Measurements from ENCODE around the gene CFAP100. TPM values are rescaled to one million over a fixed set of nuclear protein-coding genes. Genes with fewer than 3 reads are reported as not detected.
A peak's percentile ranks its signal among the peaks of the same experiment; 100 is the strongest.

CFAP100 gene
- total RNA-seq, 1 donor from 2014 or later = 4.3 TPM

DNA sequence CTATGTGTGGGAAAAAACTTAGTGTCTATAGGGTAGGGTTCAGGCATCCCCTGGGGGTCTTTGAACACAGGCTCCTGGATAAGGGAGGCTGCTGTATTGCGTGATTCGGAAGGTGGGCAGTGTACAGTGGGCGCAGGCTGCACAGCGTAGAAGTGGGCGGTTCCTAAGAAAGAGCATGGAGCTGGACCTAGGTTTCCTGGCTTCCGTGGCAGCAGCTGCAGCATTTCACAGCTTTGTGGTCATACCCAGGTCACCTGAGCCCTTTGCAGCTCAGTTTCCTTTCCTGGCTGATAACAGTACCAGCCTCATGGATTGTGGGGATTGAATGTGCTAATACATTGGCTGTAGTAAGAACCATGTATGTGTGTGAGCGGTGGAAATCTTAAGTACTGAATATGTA, 22.2 kb downstream of the CFAP100 start:
- DNase-seq (ENCODE audit: extremely low spot score, unreplicated experiment) = peak; percentile 27
- Mint-ChIP-seq H3K9me3 (no peaks in the 10 kb centered on the region), H3K27ac (no peak overlapping the region), H3K4me1 (ENCODE audit: unreplicated experiment) (peaks cover 9% of the 10 kb centered on the region), H3K36me3 (no peaks in the 10 kb centered on the region), H3K27me3 (peaks cover 2% of the 10 kb centered on the region), H3K4me3 (no peak overlapping the region)
- TF ChIP-seq CTCF (conservative IDR thresholded peaks at IDR 0.05) = no peak

- no peak overlapping the region for H3K4me3 Mint-ChIP-seq
- no peaks in the 10 kb centered on the region for H3K27me3 Mint-ChIP-seq
- H3K4me1 Mint-ChIP-seq (ENCODE audit: unreplicated experiment) = peaks cover 9% of the 10 kb centered on the region
- no peak overlapping the region for H3K27ac Mint-ChIP-seq
- H3K36me3 Mint-ChIP-seq = no peaks in the 10 kb centered on the region
- no peaks in the 10 kb centered on the region for H3K9me3 Mint-ChIP-seq
- TF ChIP-seq CTCF (conservative IDR thresholded peaks at IDR 0.05) = no peak
- peak; percentile 52 for DNase-seq (ENCODE audit: extremely low spot score, unreplicated experiment)
Observed at GRCh38 chr3:126417515-126417914, 22.8 kb downstream of the CFAP100 start.

DNA sequence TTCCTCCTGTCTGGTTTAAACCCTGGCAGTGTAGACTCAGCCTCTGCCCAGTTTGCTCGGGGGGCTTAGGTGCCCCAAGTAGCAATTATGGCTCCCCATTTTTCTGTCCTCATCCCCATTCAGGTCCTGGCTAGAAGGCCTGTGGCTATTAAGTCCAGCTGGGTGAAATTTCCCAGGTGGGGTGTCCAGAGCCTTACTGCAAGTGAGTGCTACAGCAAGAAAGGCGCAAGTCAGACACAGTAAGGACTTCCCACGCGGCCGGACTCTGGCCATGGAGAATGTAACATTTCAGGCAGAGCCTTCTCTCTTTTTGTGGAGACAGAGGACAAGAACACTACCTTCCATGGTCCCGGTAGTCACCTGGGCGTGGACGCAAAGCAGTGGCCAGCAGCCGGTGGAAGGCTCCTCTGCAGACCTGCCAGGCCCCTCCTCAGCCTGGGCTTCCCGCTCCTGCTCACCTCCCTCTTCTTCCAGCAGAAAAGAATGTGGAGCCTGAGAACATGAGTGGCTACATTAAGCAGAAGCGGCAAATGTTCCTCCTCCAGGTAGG, 23.3 kb downstream of the CFAP100 start:
- DNase-seq (ENCODE audit: extremely low spot score, unreplicated experiment) = peak; percentile 64
- no peak for TF ChIP-seq CTCF (conservative IDR thresholded peaks at IDR 0.05)
- H3K9me3 Mint-ChIP-seq = no peaks in the 10 kb centered on the region
- H3K4me1 Mint-ChIP-seq (ENCODE audit: unreplicated experiment) = peaks cover 9% of the 10 kb centered on the region
- H3K27ac Mint-ChIP-seq = no peak overlapping the region
- H3K4me3 Mint-ChIP-seq = no peak overlapping the region
- H3K27me3 Mint-ChIP-seq = no peaks in the 10 kb centered on the region
- no peaks in the 10 kb centered on the region for H3K36me3 Mint-ChIP-seq

DNA sequence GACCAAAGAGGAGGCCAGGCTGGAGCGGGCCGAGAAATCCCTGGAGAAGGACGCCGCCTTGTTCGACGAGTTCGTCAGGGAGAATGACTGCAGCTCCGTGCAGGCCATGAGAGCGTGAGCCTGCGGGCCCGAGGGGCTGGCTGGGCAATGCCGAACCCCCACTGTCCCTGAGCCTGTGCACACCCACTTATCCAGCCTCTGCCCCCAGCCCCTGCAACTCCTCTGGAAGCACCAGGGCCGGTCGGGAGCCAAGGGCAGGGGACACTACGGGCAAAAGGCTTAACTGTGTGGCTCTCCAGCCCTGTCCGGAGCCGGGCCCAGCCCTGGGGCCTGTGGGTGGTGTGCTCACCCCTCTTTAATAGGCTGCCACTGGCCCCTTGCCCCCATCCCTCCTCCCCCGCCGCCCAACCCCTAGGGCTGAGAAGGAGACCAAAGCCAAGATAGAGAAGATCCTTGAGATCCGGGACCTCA, 24.0 kb downstream of the CFAP100 start:
- DNase-seq (ENCODE audit: extremely low spot score, unreplicated experiment) = no peak
- Mint-ChIP-seq H3K27ac (no peak overlapping the region), H3K36me3 (no peaks in the 10 kb centered on the region), H3K4me3 (no peak overlapping the region), H3K27me3 (no peaks in the 10 kb centered on the region), H3K4me1 (ENCODE audit: unreplicated experiment) (peaks cover 9% of the 10 kb centered on the region), H3K9me3 (no peaks in the 10 kb centered on the region)
- no peak for TF ChIP-seq CTCF (conservative IDR thresholded peaks at IDR 0.05)

- no peak overlapping the region for H3K4me3 Mint-ChIP-seq
- DNase-seq (ENCODE audit: extremely low spot score, unreplicated experiment) = peak; percentile 43
- no peaks in the 10 kb centered on the region for H3K27me3 Mint-ChIP-seq
- H3K36me3 Mint-ChIP-seq = no peaks in the 10 kb centered on the region
- H3K9me3 Mint-ChIP-seq = no peaks in the 10 kb centered on the region
- H3K4me1 Mint-ChIP-seq (ENCODE audit: unreplicated experiment) = peaks cover 9% of the 10 kb centered on the region
- no peak overlapping the region for H3K27ac Mint-ChIP-seq
- no peak for TF ChIP-seq CTCF (conservative IDR thresholded peaks at IDR 0.05)
Observed at GRCh38 chr3:126419151-126419703, 24.5 kb downstream of the CFAP100 start.

All from type B pancreatic cell (in vitro differentiated cells).